GM12801 (cell line): ENCODE data around the gene NRXN3.

Source experiments
- TF ChIP-seq, protein P1 (sequence below): IDR thresholded peaks from one replicate; pipeline ENCODE4 v1.5.1; 2011; ENCODE audit warnings: control low read depth; ENCODE audit not compliant: insufficient read length; ENCODE audit errors: extremely low read depth

Gene NRXN3

DNA sequence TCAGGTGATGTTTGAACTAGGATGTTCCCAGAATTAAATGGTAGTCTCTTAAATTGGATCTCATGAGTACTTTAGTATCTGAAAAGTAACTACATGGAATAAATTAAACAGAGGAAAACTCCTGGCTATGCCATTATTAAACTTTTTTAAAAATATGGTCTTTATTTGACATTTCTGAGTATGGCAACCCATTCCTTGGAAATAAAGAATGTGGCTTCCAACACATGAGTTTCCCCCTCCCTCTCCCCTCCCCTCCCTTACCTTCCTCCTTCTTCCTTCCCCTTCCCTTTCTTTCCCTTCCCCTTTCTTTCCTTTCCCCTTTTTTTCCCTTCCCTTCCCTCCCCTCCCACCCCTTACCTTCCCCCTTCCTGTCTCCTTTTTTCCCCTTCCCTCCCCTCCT lies 1100.9 kb downstream of the NRXN3 start:
- TF ChIP-seq, protein P1, sequence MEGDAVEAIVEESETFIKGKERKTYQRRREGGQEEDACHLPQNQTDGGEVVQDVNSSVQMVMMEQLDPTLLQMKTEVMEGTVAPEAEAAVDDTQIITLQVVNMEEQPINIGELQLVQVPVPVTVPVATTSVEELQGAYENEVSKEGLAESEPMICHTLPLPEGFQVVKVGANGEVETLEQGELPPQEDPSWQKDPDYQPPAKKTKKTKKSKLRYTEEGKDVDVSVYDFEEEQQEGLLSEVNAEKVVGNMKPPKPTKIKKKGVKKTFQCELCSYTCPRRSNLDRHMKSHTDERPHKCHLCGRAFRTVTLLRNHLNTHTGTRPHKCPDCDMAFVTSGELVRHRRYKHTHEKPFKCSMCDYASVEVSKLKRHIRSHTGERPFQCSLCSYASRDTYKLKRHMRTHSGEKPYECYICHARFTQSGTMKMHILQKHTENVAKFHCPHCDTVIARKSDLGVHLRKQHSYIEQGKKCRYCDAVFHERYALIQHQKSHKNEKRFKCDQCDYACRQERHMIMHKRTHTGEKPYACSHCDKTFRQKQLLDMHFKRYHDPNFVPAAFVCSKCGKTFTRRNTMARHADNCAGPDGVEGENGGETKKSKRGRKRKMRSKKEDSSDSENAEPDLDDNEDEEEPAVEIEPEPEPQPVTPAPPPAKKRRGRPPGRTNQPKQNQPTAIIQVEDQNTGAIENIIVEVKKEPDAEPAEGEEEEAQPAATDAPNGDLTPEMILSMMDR = no peak

DNA sequence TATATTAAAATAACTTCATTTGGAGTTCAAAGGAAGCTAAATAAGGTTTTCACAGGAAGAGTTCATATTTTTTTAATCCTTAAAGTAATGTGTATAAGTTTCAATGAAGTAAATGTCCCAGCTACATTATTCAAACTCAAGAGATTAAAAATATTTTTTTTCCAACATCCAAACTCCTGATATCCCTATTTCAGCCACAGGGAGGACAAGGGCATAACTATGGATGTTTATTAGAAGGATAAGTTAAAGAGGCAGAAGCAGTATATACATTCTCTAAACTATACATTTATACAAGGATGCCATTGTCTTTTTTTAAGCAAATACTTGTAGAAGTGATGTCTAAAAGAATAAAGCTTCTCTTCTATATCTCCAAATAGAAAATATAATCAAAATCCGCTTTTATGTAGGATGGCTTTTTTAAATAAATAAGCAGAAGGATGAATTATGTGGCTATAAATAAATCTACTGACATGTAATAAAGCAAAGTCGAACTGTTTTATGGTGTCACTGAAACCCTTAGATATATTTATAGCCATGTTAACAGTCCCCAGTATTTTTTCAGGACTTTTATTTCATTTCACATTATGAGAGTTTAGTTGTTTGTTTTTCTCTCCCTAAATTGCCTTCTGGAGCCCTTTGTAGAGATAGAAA lies 1104.6 kb downstream of the NRXN3 start:
- TF ChIP-seq, protein P1 = no peak

DNA sequence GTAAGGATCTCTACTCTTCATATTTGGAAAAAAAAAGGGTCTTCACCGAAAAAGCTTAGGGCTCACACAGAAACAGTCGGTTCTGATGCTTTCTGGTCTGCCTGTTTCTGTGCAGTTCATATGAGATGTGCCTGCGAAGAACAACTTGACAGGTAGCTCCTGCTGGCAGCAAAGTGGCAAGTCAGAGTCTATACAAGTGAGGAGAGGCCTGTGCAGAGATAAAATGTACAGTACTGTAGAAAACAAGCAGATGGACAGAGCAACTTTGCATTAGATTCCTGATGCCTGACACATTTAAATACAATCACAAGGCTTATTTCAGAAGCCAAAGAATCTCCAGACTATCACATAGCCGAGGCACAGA lies 1105.1 kb downstream of the NRXN3 start:
- TF ChIP-seq, protein P1 = no peak

DNA sequence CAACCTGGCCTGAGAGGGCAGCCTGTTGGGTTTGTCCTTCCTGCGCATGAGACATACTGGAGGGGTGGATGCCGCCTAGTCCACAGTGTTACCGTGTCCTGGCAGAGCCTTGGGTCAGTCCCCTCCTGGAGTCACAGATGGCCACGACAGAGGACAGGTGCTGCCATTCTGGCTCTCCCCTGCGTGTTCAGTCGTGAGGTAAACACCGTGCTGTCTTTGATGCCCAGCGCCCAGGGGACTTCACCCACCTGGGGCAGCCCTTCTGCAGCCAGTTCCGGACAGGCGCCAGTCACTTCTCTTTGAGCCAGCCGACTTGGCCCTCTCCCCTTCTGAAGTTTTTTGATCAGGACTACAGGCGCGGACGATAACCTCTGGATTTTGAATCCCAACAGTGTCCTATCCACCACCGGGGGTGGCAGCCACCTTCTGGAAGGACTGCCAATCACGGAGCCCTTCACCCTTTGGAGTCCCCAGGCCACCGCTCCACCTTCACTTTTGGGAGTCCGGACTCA lies 1108.2 kb downstream of the NRXN3 start:
- TF ChIP-seq, protein P1 = no peak

DNA sequence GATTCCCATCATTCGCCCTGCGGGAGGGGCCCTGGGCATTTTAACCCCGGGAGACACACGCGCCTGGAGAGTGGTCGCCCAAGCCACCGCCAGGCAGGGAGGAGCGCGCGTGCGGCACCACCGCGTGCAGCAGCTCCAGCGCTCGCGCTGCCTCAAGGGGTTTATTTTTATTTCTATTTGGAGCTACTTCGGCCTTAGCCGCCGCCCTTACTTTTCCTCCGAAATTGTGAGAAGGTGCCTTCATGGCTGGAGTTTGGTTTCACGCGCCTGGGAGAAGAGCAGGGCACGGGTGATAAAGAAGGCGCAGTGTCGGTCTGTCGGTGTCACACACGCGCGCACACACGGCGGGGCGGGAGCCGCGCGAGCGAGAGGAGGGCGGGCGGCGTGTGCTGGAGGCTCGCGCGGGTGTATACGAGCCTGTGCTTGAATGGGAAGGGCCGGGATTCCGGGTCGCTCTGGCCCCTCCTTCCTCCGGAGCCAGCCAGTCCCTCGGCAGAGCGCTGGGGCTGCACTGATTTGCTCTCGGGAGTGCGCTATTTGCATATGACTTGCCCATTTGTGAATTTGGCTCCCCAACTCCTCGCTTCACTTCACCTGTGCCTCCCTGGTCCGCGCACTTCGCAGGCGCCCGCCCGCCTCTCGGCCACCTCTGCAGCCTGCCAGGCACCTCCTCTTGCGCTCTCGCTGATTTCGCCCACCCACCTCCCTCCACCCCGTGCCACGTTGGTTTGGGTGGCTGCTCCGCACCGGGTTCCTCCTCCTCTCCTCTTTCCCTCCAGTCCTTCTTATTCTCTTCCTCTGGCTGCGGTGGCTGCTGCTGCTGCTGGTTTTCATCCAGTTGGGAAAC lies 1108.8 kb downstream of the NRXN3 start:
- TF ChIP-seq, protein P1 = no peak

DNA sequence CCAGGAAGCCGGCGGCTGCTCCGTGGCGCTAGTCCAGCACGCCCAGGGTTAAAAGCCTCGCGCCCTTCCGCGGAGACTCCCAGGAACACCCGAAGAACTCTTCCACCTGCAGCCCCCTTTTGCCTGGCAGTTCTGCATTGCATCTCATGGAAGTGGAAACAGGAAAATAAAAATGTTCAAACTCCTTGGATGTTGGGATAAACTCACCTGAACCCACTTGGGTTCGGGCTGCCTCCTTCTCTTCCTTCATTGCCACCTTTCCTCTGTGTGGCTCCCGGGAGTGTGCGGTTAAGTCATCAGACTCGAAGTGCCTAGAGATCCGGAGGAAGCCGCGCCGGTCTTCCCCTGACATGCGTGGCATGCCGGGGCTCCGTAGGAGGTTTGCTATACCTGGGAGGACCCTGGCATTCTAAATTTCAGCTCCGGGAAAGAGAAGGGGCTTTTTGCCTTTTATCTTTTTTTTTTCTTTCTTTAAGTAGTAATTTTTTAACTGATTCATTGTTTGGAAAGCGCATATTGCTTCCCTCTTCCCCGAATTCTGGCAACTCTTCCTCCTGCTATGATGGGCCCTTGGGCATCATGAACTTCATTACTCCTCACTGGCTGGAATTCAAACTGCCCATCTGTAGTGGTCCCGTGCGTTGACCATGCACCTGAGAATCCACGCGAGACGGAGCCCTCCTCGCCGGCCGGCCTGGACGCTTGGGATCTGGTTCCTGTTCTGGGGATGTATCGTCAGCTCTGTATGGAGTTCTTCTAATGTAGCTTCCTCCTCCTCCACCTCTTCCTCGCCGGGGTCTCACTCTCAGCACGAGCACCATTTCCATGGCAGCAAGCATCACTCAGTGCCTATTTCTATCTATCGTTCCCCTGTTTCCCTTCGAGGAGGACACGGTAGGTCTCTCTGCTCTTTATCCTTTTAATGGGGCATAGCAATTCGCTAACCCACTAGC lies 1109.7 kb downstream of the NRXN3 start:
- TF ChIP-seq, protein P1 = no peak
